Endothelial cell (in vitro differentiated cells): Measurements from ENCODE around the gene SLC38A9. TPM values are rescaled to one million over a fixed set of nuclear protein-coding genes. Genes with fewer than 3 reads are reported as not detected.

ENCODE experiments used
- DNase-seq: peaks from one replicate; pipeline ENCODE4 v3.0.0; 2021; ENCODE audit warnings: low spot score
- H3K27ac Mint-ChIP-seq: one replicate; pipeline ENCODE4 v1.8.0; 2021; ENCODE audit warnings: mixed read lengths, inconsistent platforms; ENCODE audit not compliant: unreplicated experiment
- H3K27me3 Mint-ChIP-seq: one replicate; pipeline ENCODE4 v1.8.0; 2021; ENCODE audit warnings: mild to moderate bottlenecking, moderate library complexity, mixed read lengths, inconsistent platforms; ENCODE audit not compliant: unreplicated experiment
- H3K36me3 Mint-ChIP-seq: one replicate; pipeline ENCODE4 v1.8.0; 2021; ENCODE audit warnings: mild to moderate bottlenecking, low read depth, mixed read lengths, inconsistent platforms; ENCODE audit not compliant: unreplicated experiment
- H3K4me1 Mint-ChIP-seq: one replicate; pipeline ENCODE4 v1.8.0; 2021; ENCODE audit warnings: mild to moderate bottlenecking, mixed read lengths, inconsistent platforms; ENCODE audit not compliant: unreplicated experiment
- H3K4me3 Mint-ChIP-seq: one replicate; pipeline ENCODE4 v1.8.0; 2021; ENCODE audit warnings: mild to moderate bottlenecking, mixed read lengths, inconsistent platforms; ENCODE audit not compliant: unreplicated experiment
- H3K9me3 Mint-ChIP-seq: one replicate; pipeline ENCODE4 v1.8.0; 2021; ENCODE audit warnings: mixed read lengths, inconsistent platforms; ENCODE audit not compliant: unreplicated experiment
- CTCF ChIP-seq: fragments of 200-600 bp; sonication (generic); IDR thresholded peaks from one replicate; pipeline ENCODE4 v1.5.0; 2021; ENCODE audit warnings: antibody characterized with exemption; ENCODE audit not compliant: unreplicated experiment
- total RNA-seq: library from RNA; stranded (reverse); fragmentation: NEBNext Ultra II Directional; extraction: Animal tissue kit (Norgen Biotek cat#: 25700); gene quantifications from one replicate; pipeline ENCODE4 v1.2.1, GENCODE V29; 2021; ENCODE audit not compliant: unreplicated experiment

SLC38A9 gene
- total RNA-seq, 1 donor from 2014 or later: 45.5 TPM

DNA sequence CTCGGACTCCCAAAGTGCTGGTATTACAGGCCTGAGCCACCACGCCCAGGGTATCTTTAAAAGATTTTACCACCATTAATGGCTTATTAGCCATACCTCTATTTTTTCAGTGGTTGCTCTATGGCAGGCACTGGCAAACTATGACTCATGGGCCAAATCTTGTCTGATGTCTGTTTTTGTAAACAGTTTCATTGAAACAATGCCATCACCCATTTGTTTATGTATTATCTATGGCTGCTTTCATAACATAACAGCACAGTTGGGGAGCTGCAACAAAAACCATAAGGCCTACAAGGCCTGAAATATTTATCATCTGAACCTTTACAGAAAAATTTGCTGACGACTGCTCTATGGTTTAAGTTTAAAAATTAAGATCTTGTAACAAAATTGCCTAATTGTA, 66.8 kb downstream of the SLC38A9 start:
- no peak overlapping the region for H3K27ac Mint-ChIP-seq
- no peaks in the 10 kb centered on the region for H3K4me1 Mint-ChIP-seq
- H3K9me3 Mint-ChIP-seq: no peaks in the 10 kb centered on the region
- H3K4me3 Mint-ChIP-seq: no peak overlapping the region
- TF ChIP-seq CTCF: no peak
- H3K27me3 Mint-ChIP-seq: no peaks in the 10 kb centered on the region
- no peak for DNase-seq
- H3K36me3 Mint-ChIP-seq: peaks cover 6% of the 10 kb centered on the region

GRCh38 chr5:55638455-55638854, 73.7 kb downstream of the SLC38A9 start:
- Mint-ChIP-seq H3K36me3 (no peaks in the 10 kb centered on the region), H3K4me3 (no peak overlapping the region), H3K4me1 (peaks cover 7% of the 10 kb centered on the region), H3K27ac (no peak overlapping the region), H3K27me3 (no peaks in the 10 kb centered on the region), H3K9me3 (no peaks in the 10 kb centered on the region)
- no peak for DNase-seq
- TF ChIP-seq CTCF: no peak

DNA sequence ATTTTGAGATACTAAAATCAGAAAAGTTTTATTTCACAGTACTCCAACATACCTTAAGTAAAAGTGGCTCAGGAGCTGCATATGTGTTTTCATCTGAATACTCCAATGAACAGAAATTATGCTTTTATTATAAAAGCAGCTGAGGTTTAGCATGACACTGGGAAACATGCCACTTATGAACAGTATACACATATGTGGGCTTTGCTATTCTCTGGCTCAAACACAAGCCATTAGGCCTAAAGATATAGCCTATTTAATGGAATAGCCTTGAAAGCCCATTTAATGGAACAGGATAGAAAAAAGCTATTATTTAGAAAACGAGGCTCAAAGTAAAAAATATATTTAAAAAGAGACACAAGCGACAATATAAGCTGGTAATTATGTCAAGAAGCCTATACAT, 74.1 kb downstream of the SLC38A9 start:
- peaks cover 7% of the 10 kb centered on the region for H3K4me1 Mint-ChIP-seq

DNA sequence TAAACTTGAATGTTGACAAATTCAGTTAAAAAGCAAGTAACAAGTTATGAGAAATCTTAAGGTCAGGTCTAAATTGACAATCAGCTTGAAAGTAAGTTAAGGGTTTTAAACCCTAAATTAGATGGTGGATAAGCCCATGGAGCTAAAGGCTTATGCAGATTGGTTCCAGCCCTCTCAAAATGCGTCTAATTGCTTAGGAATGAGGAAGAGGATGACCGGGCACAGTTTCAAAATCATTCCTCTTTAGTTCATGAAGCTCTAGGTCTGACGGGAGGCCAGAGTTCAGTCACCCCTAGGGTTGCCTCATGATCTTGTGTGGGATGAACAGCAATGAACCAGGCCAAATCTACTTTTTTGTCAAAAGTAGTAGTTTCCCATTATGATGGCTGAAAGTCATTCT, 75.4 kb downstream of the SLC38A9 start:
- H3K27ac Mint-ChIP-seq: no peak overlapping the region
- DNase-seq: no peak
- no peaks in the 10 kb centered on the region for H3K9me3 Mint-ChIP-seq
- H3K36me3 Mint-ChIP-seq: no peaks in the 10 kb centered on the region
- no peak for TF ChIP-seq CTCF
- H3K4me3 Mint-ChIP-seq: no peak overlapping the region
- no peaks in the 10 kb centered on the region for H3K27me3 Mint-ChIP-seq
- peaks cover 7% of the 10 kb centered on the region for H3K4me1 Mint-ChIP-seq

More for the DNA sequence above, 74.1 kb downstream of the SLC38A9 start:
- Mint-ChIP-seq H3K4me3 (no peak overlapping the region), H3K9me3 (no peaks in the 10 kb centered on the region), H3K27ac (no peak overlapping the region), H3K27me3 (no peaks in the 10 kb centered on the region), H3K36me3 (no peaks in the 10 kb centered on the region)
- TF ChIP-seq CTCF: no peak
- no peak for DNase-seq

- no peak for TF ChIP-seq CTCF
- Mint-ChIP-seq H3K4me3 (no peak overlapping the region), H3K4me1 (peaks cover 7% of the 10 kb centered on the region), H3K27ac (no peak overlapping the region), H3K9me3 (no peaks in the 10 kb centered on the region), H3K27me3 (no peaks in the 10 kb centered on the region), H3K36me3 (no peaks in the 10 kb centered on the region)
- DNase-seq: no peak
Measured at GRCh38 chr5:55636177-55636576, 75.9 kb downstream of the SLC38A9 start.
